ENCODE measurements around the gene DUOXA2. TPM values are rescaled to one million over a fixed set of nuclear protein-coding genes. Genes with fewer than 3 reads are reported as not detected.
A peak's percentile ranks its signal among the peaks of the same experiment; 100 is the strongest.

Gene DUOXA2
- total and polyA plus RNA-seq, 2 experiments from 2014 or later: not detected

GRCh38 chr15:45155739-45156138 is 41.6 kb downstream of the DUOXA2 start:
- no peak for DNase-seq (ENCODE audit: low read depth in 1 of 2, low spot score in 1 of 2)
- no peaks in the 10 kb centered on the region for H3K4me1 ChIP-seq (ENCODE audit: low read depth)
- no peaks in the 10 kb centered on the region for H3K27me3 ChIP-seq
- H3K4me3 ChIP-seq: no peak overlapping the region
- no peak overlapping the region for H3K27ac ChIP-seq
- no peaks in the 10 kb centered on the region for H3K36me3 ChIP-seq
- no peak for TF ChIP-seq CTCF (IDR thresholded peaks at IDR 0.05; ENCODE audit: low read depth, low read length)
- no peaks in the 10 kb centered on the region for H3K9me3 ChIP-seq (ENCODE audit: low read depth)

GRCh38 chr15:45156744-45157455 is 42.8 kb downstream of the DUOXA2 start:
- TF ChIP-seq CTCF (IDR thresholded peaks at IDR 0.05; ENCODE audit: low read depth, low read length): no peak
- Histone ChIP-seq H3K27me3 (no peaks in the 10 kb centered on the region), H3K4me1 (ENCODE audit: low read depth) (no peaks in the 10 kb centered on the region), H3K9me3 (ENCODE audit: low read depth) (no peaks in the 10 kb centered on the region), H3K4me3 (no peak overlapping the region), H3K36me3 (no peaks in the 10 kb centered on the region), H3K27ac (no peak overlapping the region)
- DNase-seq (ENCODE audit: low read depth in 1 of 2, low spot score in 1 of 2): peak in 1 of 2 donors; percentile 86

- H3K9me3 ChIP-seq (ENCODE audit: low read depth): no peaks in the 10 kb centered on the region
- no peak overlapping the region for H3K27ac ChIP-seq
- H3K4me3 ChIP-seq: no peak overlapping the region
- no peaks in the 10 kb centered on the region for H3K27me3 ChIP-seq
- DNase-seq (ENCODE audit: low read depth in 1 of 2, low spot score in 1 of 2): peak in 1 of 2 donors; percentile 85
- TF ChIP-seq CTCF (IDR thresholded peaks at IDR 0.05; ENCODE audit: low read depth, low read length): no peak
- H3K4me1 ChIP-seq (ENCODE audit: low read depth): no peaks in the 10 kb centered on the region
- H3K36me3 ChIP-seq: no peaks in the 10 kb centered on the region
Observed at GRCh38 chr15:45157974-45158373, 43.8 kb downstream of the DUOXA2 start.

- Histone ChIP-seq H3K9me3 (ENCODE audit: low read depth) (no peaks in the 10 kb centered on the region), H3K27ac (no peak overlapping the region), H3K4me3 (no peak overlapping the region), H3K27me3 (no peaks in the 10 kb centered on the region), H3K36me3 (no peaks in the 10 kb centered on the region), H3K4me1 (ENCODE audit: low read depth) (no peaks in the 10 kb centered on the region)
- no peak for DNase-seq (ENCODE audit: low read depth in 1 of 2, low spot score in 1 of 2)
- TF ChIP-seq CTCF (IDR thresholded peaks at IDR 0.05; ENCODE audit: low read depth, low read length): no peak
Observed at GRCh38 chr15:45161666-45162065, 47.5 kb downstream of the DUOXA2 start.

- H3K4me1 ChIP-seq (ENCODE audit: low read depth): no peaks in the 10 kb centered on the region
- H3K27me3 ChIP-seq: no peaks in the 10 kb centered on the region
- no peak overlapping the region for H3K27ac ChIP-seq
- TF ChIP-seq CTCF (IDR thresholded peaks at IDR 0.05; ENCODE audit: low read depth, low read length): peak; percentile 96
- no peaks in the 10 kb centered on the region for H3K36me3 ChIP-seq
- DNase-seq (ENCODE audit: low read depth in 1 of 2, low spot score in 1 of 2): peak; percentile 85 to 86
- no peak overlapping the region for H3K4me3 ChIP-seq
- no peaks in the 10 kb centered on the region for H3K9me3 ChIP-seq (ENCODE audit: low read depth)
Observed at GRCh38 chr15:45162771-45163507, 48.8 kb downstream of the DUOXA2 start.

Data from cardiac muscle cell (in vitro differentiated cells and primary cell).